ENCODE data around the gene PALS1. TPM values are rescaled to one million over a fixed set of nuclear protein-coding genes. Genes with fewer than 3 reads are reported as not detected.

Gene PALS1
- total RNA-seq, 1 donor from 2014 or later: 22.9 TPM

GRCh38 chr14:67218126-67218525 is 23.1 kb upstream of the PALS1 start:
- no peak for DNase-seq (ENCODE audit: low read depth)
- no peak overlapping the region for H3K4me3 ChIP-seq (ENCODE audit: low read depth, low read length)
- TF ChIP-seq, protein P1, sequence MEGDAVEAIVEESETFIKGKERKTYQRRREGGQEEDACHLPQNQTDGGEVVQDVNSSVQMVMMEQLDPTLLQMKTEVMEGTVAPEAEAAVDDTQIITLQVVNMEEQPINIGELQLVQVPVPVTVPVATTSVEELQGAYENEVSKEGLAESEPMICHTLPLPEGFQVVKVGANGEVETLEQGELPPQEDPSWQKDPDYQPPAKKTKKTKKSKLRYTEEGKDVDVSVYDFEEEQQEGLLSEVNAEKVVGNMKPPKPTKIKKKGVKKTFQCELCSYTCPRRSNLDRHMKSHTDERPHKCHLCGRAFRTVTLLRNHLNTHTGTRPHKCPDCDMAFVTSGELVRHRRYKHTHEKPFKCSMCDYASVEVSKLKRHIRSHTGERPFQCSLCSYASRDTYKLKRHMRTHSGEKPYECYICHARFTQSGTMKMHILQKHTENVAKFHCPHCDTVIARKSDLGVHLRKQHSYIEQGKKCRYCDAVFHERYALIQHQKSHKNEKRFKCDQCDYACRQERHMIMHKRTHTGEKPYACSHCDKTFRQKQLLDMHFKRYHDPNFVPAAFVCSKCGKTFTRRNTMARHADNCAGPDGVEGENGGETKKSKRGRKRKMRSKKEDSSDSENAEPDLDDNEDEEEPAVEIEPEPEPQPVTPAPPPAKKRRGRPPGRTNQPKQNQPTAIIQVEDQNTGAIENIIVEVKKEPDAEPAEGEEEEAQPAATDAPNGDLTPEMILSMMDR (conservative IDR thresholded peaks at IDR 0.05; ENCODE audit: low read depth, low read length): no peak

DNA sequence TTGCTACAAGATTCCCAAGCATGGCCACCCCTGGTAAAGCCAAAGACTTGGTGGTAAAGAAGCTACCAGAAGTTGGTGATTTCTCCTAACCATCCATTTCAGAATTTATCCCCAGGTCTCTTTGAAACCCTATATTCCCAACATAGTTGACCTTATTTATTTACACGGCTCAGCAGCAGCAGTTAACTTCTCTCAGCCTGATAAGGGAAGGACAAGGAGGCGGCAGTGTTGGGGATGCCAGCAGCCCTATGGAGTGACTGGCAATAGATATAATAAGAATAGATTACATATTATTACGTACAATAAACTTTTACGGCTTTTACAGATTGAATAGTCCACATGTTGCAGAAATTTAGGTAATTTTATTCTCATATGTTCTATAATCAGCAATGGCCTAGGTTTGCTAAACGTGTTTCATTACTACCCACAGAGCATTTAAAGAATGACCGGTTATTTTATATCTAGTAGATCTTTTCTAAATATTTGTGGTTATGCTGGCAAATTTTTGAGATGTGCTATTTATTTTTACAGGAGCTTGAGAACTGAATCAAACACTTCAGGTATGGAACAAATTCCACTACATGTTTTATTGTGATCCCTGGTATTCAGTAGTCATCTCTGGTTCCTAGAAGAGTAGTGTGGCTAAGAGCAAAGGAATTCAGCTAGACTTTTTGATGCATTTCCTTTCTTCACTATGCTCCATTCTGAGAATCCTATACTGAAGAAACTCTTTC is 19.8 kb upstream of the PALS1 start:
- no peak for DNase-seq (ENCODE audit: low read depth)
- TF ChIP-seq, protein P1 (conservative IDR thresholded peaks at IDR 0.05; ENCODE audit: low read depth, low read length): no peak
- H3K4me3 ChIP-seq (ENCODE audit: low read depth, low read length): no peak overlapping the region

DNA sequence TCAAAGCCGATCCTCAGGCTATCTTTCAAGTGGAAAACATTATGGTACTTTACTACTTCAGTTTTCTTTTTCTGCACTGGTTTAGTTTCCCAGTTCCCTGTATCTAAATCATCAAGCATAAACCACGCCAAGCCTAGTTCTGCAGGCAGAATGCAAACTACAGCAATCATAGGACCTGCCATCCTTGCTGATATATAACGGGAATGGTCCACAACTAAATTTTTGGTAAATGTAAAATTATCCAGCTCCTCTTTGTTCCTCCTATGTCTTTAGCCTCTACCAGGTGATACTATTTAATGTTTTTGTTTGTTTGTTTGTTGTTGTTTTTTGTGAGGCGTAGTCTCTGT is 19.3 kb upstream of the PALS1 start:
- TF ChIP-seq, protein P1 (conservative IDR thresholded peaks at IDR 0.05; ENCODE audit: low read depth, low read length): no peak
- no peak overlapping the region for H3K4me3 ChIP-seq (ENCODE audit: low read depth, low read length)
- DNase-seq (ENCODE audit: low read depth): no peak

- TF ChIP-seq, protein P1 (conservative IDR thresholded peaks at IDR 0.05; ENCODE audit: low read depth, low read length): no peak
- DNase-seq (ENCODE audit: low read depth): no peak
- H3K4me3 ChIP-seq (ENCODE audit: low read depth, low read length): no peak overlapping the region
Measured at GRCh38 chr14:67225523-67225922, 15.7 kb upstream of the PALS1 start.

- TF ChIP-seq, protein P1 (conservative IDR thresholded peaks at IDR 0.05; ENCODE audit: low read depth, low read length): no peak
- no peak for DNase-seq (ENCODE audit: low read depth)
Measured at GRCh38 chr14:67228325-67228984, 12.8 kb upstream of the PALS1 start.

DNA sequence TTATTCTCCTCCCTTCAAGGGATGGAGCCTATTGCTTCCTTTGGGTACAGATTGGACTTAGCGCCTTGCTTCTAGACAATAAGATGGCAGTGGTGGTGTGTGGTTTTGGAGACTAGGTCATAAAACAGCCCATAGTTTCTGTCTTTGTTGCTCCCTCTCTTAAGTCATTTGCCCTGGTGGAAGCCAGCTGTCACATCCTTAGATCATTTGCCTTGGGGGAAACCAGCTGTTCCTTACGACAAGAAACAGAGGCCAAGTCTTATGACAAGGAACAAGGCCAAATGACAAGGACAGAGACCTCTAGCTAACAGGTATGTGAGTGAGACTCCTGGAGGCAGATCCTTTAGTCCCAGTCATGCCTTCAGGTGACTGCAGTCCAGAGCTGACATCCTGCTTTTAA is 9.2 kb upstream of the PALS1 start:
- TF ChIP-seq, protein P1 (conservative IDR thresholded peaks at IDR 0.05; ENCODE audit: low read depth, low read length): no peak
- H3K4me3 ChIP-seq (ENCODE audit: low read depth, low read length): no peak overlapping the region
- no peak for DNase-seq (ENCODE audit: low read depth)

More at GRCh38 chr14:67228325-67228984, 12.8 kb upstream of the PALS1 start:
- H3K4me3 ChIP-seq (ENCODE audit: low read depth, low read length): no peak overlapping the region

Data from epithelial cell of proximal tubule (primary cell).